ENCODE measurements around the gene NOTO.

Gene NOTO

GRCh38 chr2:73255007-73255644, 52.8 kb downstream of the NOTO start:
- DNase-seq (no peak), ATAC-seq (ENCODE audit: insufficient read depth, low read depth) (peak; percentile 8; the same call in 1 of the 3 replicates)
- no peaks in the 10 kb centered on the region for H3K79me2 ChIP-seq (ENCODE audit: insufficient read depth, low read length)
- no peaks in the 10 kb centered on the region for H3K4me1 ChIP-seq (ENCODE audit: insufficient read depth, low read length)
- H3K4me3 ChIP-seq (ENCODE audit: low read depth in 1 of 2, low read length in 2 of 2), result no peak overlapping the region
- no peak overlapping the region for H2AFZ ChIP-seq (ENCODE audit: low read depth, low read length)
- H3K27ac ChIP-seq (ENCODE audit: low read length), result no peak overlapping the region
- TF ChIP-seq, protein P1, sequence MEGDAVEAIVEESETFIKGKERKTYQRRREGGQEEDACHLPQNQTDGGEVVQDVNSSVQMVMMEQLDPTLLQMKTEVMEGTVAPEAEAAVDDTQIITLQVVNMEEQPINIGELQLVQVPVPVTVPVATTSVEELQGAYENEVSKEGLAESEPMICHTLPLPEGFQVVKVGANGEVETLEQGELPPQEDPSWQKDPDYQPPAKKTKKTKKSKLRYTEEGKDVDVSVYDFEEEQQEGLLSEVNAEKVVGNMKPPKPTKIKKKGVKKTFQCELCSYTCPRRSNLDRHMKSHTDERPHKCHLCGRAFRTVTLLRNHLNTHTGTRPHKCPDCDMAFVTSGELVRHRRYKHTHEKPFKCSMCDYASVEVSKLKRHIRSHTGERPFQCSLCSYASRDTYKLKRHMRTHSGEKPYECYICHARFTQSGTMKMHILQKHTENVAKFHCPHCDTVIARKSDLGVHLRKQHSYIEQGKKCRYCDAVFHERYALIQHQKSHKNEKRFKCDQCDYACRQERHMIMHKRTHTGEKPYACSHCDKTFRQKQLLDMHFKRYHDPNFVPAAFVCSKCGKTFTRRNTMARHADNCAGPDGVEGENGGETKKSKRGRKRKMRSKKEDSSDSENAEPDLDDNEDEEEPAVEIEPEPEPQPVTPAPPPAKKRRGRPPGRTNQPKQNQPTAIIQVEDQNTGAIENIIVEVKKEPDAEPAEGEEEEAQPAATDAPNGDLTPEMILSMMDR (IDR thresholded peaks at IDR 0.05; ENCODE audit: borderline replicate concordance, extremely low read depth, low read length, poor library complexity, severe bottlenecking), result no peak
- no peak for TF ChIP-seq EZH2 (IDR thresholded peaks at IDR 0.05; ENCODE audit: borderline replicate concordance, low read depth, low read length, severe bottlenecking)
- peaks cover 84% of the 10 kb centered on the region for H3K36me3 ChIP-seq (ENCODE audit: insufficient read depth, low read length)
- H4K20me1 ChIP-seq (ENCODE audit: insufficient read depth, low read length), result peaks cover 33% of the 10 kb centered on the region
- no peaks in the 10 kb centered on the region for H3K9me3 ChIP-seq (ENCODE audit: insufficient read depth, low read length, severe bottlenecking)
- no peak overlapping the region for H3K4me2 ChIP-seq (ENCODE audit: insufficient read depth, low read length)
- H3K9ac ChIP-seq (ENCODE audit: low read depth, low read length), result no peak overlapping the region
- H3K27me3 ChIP-seq (ENCODE audit: insufficient read depth, low read length, poor library complexity), result no peaks in the 10 kb centered on the region

GRCh38 chr2:73255907-73256617, 53.7 kb downstream of the NOTO start:
- peaks cover 82% of the 10 kb centered on the region for H3K36me3 ChIP-seq (ENCODE audit: insufficient read depth, low read length)
- no peak for DNase-seq
- peaks cover 23% of the 10 kb centered on the region; the same call in 1 of the 2 replicates for H4K20me1 ChIP-seq (ENCODE audit: insufficient read depth, low read length)
- no peaks in the 10 kb centered on the region for H3K4me1 ChIP-seq (ENCODE audit: insufficient read depth, low read length)
- no peak overlapping the region for H3K9ac ChIP-seq (ENCODE audit: low read depth, low read length)
- no peaks in the 10 kb centered on the region for H3K79me2 ChIP-seq (ENCODE audit: insufficient read depth, low read length)
- peak; percentile 5; the same call in 1 of the 3 replicates for ATAC-seq (ENCODE audit: insufficient read depth, low read depth)
- H3K4me2 ChIP-seq (ENCODE audit: insufficient read depth, low read length), result no peak overlapping the region
- no peak for TF ChIP-seq EZH2 (IDR thresholded peaks at IDR 0.05; ENCODE audit: borderline replicate concordance, low read depth, low read length, severe bottlenecking)
- TF ChIP-seq, protein P1 (IDR thresholded peaks at IDR 0.05; ENCODE audit: borderline replicate concordance, extremely low read depth, low read length, poor library complexity, severe bottlenecking), result no peak
- no peaks in the 10 kb centered on the region for H3K27me3 ChIP-seq (ENCODE audit: insufficient read depth, low read length, poor library complexity)
- H3K4me3 ChIP-seq (ENCODE audit: low read depth in 1 of 2, low read length in 2 of 2), result no peak overlapping the region
- no peak overlapping the region for H2AFZ ChIP-seq (ENCODE audit: low read depth, low read length)
- no peaks in the 10 kb centered on the region for H3K9me3 ChIP-seq (ENCODE audit: insufficient read depth, low read length, severe bottlenecking)
- no peak overlapping the region for H3K27ac ChIP-seq (ENCODE audit: low read length)

DNA sequence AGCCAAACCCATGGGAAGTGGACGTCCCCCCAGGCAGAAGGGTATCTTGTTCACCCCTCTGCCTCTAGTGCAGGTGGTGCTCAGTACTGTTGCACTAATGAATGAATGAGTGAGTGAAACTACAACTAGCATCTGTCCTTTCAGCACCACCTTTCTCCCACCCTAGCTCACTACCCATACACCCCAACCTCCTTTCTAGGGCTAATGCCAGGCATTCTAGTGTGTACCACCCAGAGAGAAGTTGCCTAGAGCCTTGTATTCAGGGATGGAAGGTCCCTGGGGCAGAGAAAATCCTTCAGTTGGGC, 54.2 kb downstream of the NOTO start:
- Histone ChIP-seq H2AFZ (ENCODE audit: low read depth, low read length) (no peak overlapping the region), H3K4me1 (ENCODE audit: insufficient read depth, low read length) (no peaks in the 10 kb centered on the region), H3K4me2 (ENCODE audit: insufficient read depth, low read length) (no peak overlapping the region), H3K4me3 (ENCODE audit: low read depth in 1 of 2, low read length in 2 of 2) (no peak overlapping the region), H3K9me3 (ENCODE audit: insufficient read depth, low read length, severe bottlenecking) (no peaks in the 10 kb centered on the region), H3K27me3 (ENCODE audit: insufficient read depth, low read length, poor library complexity) (no peaks in the 10 kb centered on the region), H3K36me3 (ENCODE audit: insufficient read depth, low read length) (peaks cover 82% of the 10 kb centered on the region), H4K20me1 (ENCODE audit: insufficient read depth, low read length) (peaks cover 23% of the 10 kb centered on the region; the same call in 1 of the 2 replicates), H3K79me2 (ENCODE audit: insufficient read depth, low read length) (no peaks in the 10 kb centered on the region), H3K9ac (ENCODE audit: low read depth, low read length) (no peak overlapping the region), H3K27ac (ENCODE audit: low read length) (no peak overlapping the region)
- TF ChIP-seq, protein P1 (IDR thresholded peaks at IDR 0.05; ENCODE audit: borderline replicate concordance, extremely low read depth, low read length, poor library complexity, severe bottlenecking), result no peak
- no peak for TF ChIP-seq EZH2 (IDR thresholded peaks at IDR 0.05; ENCODE audit: borderline replicate concordance, low read depth, low read length, severe bottlenecking)
- ATAC-seq (ENCODE audit: insufficient read depth, low read depth) (peak; percentile 15; the same call in 2 of the 3 replicates), DNase-seq (no peak)

Data from DND-41 (cell line).